ENCODE results near the gene PAFAH1B1.

PAFAH1B1 gene

DNA sequence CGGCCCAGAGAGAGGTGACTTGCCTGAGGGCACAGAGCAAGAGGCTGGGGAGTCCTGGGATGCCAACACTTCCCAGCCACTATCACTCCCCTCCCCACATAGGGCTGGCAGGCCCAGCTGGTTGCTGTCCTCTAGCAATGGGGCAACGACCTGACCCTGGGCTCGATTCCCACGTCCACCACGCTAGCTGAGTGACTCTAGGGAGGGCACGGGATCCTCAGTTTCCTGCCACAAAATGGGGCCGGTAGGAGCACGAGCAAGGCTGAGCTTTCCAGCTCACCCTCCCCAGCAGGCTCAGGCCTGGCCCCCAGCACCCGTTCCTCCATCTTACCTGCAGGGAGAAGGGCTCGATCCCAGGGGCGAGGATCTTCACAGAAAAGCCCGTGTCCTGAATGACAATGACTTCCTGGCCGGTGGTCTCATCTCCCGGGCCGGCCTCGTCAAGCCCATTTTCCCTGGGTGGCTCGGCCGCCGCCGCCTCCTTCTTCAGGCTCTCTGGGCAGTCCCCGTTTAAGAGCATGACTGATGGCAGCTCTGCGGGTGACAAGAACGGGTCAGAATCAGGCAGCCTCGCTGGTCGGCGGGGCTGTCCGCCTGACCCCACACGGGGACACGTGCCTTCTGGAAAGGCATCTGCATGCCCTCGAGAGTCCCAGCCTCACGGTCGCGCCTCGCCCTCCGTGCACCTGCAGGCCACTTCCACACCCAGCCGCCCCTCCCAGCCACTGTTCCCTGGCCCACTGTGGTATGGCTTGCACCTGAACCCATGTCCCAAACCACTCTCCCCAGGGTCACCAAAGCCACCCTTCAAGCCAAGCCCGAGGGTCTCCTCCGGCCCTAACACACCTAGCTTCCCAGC lies 110.8 kb downstream of the PAFAH1B1 start:
- DNase-seq: no peak

DNA sequence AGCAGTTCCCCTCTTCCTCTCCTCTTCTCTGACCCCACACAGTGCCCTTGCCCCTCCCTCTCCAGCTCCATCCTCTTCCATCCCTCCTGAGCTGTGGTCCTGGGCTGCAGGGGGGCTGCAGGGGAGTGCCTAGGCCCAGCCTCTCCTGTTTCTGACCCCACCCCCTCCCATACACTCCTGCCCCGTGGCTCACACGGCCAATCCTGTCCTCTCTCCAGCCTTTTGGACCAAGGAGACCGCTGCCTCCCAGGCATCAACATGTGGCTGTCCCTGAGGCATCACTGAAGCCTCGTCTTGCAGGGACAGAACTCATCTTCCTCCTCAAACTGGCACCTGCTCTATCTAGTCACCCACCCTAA lies 111.4 kb downstream of the PAFAH1B1 start:
- no peak for DNase-seq

DNA sequence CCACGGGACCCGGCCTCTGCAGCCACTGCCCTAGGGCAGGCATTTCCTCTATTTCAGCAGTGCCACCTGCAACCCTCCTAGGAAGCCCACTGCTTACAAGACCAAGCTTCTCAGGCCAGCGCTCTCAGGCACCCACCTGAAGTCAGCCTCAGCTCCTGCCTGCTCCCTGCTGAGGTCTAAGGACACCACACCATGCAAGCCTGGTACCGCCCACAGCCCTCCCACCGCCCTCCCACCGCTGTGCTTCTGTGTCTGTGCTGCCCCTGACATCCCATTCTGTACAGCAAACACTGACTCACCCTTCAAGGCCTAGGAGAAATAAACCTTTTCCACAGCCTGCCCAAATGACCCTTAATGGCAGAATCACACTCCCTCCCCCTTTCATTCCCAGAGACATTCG lies 111.8 kb downstream of the PAFAH1B1 start:
- DNase-seq: no peak

DNA sequence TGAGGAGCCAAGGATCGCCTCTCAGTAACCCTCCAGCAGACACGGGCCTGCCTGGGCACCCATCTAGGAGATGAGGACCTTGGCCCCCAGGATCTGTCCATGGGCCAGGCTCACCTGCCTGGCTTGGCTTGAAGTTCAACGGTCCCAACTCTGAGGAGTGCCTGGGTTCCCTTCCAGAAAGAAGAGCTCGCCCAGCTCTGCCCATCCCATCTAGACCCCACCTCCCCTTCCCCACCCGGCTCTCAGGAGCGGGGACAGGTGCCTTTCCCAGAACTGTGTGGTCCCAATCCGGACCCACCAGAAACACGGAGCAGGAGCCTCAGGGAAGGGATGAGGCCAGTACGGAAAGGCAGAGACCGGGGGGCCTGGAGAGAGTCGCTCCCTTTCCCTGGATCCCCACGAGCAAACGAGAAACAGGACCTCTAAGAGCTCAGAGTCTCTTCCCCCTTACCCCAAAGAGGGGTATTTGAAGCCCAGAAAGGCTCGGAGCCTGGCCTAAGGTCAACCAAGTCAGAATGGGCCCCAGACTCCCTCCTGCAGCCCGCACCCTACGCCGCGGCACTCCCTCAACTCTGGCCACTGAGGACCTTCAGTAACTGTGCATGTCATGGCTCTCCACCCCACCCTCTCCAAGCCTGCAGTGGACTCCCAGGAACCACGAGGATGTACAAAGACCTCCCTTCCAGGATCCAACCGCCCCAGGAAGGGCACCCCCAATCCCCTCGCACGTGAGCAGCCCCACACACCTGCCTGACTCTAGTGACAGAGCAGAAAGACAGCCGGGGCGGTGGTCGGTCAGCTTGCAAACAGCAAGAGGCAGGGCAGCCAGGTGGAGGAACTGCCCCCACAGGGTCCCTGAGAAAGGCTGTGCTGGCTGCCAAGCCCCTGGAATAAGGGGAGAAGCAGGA lies 112.7 kb downstream of the PAFAH1B1 start:
- DNase-seq: no peak

DNA sequence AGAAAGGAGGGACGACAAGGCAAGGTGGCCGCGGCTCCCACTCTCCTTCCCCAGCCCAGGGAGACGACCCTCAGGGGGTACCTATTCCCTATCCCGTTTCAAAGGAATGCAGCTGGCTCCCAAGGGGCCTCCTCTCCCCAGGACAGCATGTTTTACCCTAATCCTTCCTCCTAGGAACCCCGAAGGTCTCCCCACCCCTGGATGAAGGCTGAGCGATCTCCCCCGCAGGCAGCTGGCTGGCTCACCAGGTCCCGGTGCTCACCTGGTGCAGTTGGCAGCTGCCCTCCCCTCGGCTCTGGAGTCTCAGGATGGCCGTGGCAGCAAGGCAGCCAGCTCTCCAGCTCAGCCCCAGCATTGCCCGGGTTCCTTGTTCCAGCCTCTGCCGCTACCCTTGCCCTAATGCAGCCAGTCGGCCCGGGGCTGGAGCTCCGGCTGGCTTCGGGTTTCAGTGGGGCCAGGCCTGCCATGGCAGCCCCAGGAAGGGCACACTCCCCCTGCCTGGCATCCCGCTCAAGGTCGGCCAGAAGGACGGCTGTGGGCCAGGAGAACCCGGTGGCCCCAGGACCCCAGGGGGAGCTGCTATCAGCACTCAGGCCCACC lies 113.6 kb downstream of the PAFAH1B1 start:
- no peak for DNase-seq

DNA sequence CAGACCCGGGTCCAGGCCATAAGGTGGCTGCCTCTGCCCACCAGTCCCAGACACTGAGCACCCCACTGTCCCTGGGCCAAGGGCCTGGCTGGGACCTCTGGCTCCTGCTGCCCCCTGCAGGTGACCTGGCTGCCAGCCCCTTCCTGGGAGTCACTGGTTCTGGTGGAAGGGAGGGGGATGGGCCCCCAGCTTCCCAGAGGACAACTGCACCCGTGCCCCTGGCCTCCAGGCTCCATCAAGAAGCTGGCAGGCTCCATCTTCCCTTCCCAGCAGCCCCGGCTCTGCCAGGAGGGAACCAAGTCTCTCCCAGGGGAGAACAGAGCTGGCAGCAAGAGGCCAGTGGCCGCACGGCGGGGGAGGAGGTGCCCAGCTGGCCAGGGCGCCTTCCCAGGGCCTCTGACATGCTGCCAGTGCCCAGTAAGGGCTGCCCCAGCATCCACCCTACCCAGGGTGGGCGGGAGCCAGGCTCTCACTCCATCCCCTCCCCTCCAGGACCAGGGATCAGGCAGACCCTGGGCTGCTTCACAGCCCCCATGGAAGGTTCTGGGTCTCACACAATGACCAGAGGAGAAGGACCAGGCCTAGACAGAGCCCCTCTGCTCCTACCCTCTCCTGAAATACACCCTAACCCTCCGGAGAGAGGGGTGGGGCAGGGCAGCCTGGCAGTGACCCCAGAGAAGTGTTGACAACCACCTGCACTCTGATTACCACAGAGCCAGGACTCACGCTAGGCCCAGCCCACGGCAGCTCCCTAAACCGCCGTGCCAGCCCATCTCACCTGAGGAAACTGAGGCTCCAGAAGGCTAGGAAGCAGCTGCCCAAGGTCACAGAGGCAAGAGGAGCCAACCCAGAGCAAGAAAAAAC lies 114.5 kb downstream of the PAFAH1B1 start:
- no peak for DNase-seq

DNA sequence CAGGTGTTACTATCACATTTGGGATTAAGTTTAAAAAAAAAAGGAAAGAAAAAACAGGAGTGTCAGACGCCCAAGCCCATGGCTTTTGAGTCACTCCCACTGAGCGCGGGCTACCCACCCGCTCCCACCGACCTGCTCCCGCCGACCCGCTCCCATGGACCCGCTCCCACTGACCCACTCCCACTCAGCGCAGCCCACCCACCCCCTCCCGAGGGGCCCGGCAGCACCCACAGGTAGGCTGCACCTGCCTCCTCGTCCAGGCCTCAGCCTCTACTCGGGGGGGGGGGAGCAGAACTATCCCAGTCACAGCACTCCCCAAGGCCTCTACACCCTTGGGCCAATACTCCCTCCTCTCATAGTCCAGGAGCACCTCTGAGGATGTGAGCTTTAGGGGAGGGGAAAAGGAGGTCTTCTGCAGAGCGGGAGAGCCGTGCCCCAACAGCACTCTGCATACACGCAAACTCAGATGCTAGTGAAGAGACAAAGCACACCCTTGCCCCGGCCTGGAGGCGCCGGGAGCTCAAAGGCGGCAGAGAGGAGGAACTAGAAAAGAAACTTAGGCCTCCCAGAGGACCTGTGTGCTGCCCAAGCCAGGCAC lies 115.2 kb downstream of the PAFAH1B1 start:
- no peak for DNase-seq

DNA sequence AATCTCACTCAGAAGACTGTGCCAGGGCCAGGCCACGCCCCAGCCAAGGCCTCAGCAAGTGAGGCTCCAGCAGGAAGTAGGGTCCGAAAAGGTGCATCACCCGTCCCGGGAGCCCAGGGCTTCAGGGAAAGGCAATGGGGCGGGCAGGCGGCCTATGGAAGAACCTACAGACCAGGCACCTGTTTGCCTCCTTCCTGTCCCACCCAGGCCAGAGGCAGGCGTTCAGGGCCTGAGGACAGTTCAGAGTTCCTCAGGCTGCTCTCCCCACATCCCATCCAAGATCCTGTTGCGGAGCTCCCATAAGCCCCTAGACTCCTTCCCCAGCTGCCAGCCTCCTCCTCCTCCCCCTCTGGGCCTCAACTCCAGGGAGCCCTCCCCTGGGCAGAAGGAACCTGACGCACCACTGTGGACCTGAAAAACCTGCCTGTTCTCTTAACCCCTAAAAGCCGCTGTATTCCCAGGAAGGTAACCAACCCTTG lies 115.8 kb downstream of the PAFAH1B1 start:
- no peak for DNase-seq

DNA sequence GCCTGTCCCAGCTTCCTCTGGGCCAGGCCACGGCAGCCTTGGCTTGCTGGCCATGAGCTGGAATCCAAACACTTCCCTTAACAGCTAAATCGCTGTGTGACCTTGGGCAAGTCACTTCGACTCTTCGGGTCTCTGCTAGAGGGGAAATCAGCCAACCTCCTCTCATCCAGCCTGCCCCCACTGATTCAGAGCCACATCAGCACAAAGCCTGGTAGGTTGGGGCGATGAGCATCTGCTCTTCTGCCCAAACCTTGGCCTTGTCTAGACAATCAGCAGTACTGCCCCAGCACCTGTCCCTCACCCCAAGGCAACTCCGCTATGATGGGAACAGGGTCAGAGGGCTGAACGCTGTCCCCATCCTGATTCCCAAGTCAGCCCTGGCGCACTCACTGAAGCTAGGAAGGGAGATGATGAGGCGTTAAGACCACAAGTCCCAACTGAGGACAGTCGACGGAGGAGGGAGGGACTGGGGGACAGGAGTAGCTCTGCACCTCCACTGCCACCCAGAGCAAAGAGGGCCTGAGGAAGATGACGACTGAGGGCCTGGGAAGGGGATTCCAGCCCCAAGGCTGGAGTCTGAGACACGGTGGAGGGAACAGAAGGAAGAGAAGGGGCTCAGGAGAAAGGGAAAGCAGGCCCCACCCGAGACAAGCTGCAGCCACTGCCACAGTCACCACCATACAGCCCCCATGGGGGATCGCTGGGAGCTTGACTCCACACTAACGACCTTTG lies 116.8 kb downstream of the PAFAH1B1 start:
- DNase-seq: no peak

DNA sequence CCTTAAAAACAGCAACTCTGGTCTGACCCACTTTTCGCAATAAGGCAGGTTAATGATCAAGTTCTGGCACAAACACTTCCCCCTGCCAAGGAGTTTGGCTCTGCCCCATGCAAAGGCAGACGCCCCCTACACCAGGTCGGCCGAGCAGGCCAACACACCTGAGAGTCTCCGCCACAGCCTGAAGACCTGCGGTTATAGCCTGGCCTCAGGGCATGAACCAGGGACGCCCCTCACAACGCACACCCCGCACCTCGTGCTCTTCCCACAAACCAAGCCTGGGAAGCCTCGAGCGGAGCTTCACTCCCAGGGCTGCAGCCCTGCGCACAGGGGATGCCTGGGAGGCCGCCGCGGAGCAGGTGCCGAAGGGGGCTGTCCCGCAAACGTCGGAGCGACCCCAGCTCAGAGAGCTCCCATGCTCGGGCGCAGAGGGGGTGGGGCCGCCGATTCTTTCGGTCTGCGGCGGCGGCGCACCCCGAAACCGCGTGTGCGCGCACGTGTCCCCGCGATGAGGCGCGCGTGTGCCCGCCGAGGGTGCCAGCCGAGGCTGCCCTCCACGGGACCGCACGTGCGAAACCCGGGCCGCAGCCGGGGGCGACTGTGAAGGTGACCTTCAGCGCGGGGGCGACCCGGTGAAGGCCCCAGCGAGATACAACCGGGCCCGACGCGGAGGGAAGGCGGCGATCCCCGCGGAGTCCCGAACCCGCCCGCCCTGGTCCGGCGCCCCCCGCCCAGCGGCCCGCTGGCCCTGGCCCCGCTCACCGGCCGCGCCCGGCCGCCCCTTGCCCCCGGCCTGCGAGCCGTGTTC lies 117.6 kb downstream of the PAFAH1B1 start:
- no peak for DNase-seq

DNA sequence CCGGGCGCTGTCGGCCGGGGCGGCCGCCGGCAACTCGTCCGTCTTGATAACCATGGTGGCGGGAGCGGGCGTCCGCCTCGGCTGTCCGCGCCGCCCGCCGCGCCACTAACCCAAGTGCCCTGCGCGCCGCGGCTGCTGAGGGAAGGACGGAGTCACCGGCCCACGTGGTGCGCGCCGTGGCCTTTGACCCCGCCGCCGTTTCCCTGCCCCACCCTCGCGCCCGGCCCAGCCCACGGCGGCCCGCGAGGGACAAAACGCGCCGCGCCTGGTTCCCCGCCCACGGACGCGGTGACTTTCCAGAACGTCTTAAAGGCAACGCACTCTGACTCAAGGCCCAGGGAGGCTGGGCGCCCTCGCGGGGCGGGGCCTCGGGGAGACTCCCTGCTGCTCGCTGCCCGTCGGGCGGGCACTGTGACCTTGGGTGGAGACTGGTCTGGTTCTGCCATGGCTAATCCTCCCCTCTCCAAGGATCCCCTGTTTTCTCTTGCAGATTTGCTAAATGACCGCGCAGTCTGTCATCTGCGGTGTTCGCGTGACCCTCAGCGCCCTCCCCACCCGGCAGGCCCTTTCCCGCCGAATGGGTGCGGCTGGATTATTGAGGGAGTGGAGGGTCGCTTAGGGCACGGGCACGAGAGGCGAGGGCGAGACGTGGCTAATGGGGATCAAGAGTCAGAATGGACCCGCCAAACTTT lies 118.3 kb downstream of the PAFAH1B1 start, which contains the start of gene CLUH:
TSS of gene CLUH (minus strand) at position 157 of the 692 bp plus-strand sequence. CDS start at position 54, 103 bp downstream.
- DNase-seq: peak; percentile 67

DNA sequence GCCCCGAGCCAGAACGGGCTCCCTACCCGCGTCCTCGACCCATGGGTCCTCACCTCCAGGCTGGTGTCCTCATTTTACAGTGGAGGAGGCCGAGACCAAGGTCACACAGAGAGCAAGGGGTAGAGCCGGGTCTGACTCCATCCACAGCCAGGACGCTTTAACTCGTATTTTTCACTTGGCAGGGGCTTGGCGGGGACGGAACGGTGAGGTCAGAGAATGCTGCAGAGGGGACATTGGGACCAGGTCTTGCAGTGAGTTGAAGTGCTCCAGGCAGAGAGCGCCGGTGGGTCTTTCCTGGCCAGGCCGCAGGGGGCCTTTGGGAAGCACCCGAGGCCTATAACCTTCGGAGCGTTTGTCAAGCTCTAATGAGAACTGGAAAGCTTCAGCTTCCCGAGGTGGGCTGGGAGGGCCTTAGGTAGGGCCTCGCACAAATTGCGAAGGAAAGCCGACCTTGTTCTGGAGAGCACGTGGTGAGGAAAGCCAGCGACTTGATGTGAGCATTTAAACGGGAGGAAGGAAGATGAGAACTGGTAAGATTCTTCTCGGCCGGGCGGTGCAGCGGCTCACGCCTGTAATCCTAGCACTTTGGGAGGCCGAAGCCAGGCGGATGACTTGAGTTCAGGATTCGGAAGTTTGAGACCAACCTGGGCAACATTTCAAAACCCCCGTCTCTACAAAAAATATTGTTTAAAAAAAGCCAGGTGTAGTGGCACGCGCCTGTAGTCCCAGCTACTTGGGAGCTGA lies 119.0 kb downstream of the PAFAH1B1 start:
- no peak for DNase-seq

DNA sequence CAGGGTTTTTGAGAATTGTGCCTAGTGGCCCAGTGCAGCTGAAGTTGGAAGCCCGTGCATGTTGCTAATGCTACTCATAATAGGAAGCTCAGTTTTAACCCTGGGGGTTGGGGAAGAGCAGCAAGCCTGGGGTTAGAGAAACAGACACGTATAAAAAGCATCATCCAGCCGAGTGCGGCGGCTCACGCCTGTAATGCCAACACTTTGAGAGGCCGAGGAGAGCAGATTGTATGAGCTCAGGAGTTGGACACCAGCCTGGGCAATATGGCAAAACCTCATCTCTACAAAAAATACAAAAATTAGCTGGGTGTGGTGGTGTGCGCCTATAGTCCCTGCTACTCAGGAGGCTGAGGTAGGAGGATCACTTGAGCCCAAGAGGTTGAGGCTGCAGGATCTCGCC lies 120.4 kb downstream of the PAFAH1B1 start:
- no peak for DNase-seq

DNA sequence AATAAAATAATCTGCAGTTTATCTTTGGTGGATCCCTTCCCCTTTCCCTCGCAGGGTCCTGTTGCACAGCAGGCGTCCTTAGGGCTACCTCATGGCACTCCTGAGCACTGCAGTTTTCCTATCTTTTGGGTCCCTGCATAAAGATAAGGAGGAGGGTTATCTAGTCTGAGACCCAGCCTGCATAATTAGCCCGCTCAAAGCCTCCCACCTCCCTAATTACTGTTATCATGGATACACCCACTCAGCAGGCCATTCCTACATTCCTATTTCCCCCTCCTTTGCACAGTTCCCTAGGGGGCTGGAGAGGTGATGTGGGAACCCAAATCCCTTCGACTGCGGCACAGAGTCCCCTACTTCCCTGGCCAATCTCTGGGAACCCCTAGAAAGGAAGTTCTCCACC lies 123.2 kb downstream of the PAFAH1B1 start:
- DNase-seq: no peak

DNA sequence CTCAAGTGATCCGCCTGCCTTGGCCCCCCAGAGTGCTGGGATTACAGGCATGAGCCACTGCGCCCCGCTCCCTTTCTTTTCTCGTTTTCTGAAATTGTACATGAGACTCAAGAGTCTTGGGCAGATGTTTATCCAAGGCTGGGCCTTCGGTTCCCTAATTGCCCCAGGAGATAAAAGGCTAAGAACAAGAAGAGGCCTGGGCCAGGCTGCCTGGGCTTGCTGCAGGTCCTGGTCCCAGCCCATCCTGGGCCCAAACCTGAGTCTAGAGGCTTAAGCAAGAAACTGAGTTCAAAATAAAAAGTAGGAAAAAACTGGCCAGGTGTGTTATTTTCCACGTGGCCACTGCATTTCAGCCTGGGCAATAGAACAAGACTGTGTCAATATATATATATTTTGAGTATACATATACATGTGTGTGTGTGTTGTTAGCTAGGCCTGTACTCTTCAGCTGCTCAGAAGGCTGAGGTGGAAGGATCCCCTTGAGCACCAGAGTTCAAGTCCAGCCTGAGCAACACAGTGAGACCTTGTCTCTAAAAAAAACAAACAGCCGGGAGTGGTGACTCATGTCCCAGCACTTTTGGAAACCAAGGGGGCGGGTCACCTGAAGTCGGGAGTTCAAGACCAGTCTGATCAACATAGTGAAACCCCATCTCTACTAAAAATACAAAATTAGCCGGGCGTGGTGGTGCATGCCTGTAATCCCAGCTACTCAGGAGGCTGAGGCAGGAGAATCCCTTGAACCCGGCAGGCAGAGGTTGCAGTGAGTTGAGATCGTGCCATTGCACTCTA lies 124.9 kb downstream of the PAFAH1B1 start:
- no peak for DNase-seq

DNA sequence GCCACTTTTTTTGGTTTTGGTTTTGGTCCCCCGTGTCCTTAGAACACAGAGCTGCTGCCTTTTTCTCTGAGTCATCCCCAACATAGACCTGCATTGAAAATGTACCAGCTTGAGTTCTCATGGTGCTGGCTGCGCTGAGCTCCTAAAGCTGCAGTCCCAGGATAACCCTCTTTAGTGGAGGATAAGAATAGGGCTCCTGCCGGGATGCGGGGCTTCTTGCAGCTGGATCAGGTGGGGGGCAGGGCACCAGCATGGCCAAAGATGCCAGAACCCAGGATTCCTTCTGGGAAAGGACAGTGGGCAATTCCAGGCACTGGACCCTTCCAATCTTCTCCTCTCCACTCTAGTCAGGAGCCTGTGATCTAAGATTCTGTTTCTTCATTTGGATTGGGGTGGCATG lies 126.4 kb downstream of the PAFAH1B1 start:
- no peak for DNase-seq

DNA sequence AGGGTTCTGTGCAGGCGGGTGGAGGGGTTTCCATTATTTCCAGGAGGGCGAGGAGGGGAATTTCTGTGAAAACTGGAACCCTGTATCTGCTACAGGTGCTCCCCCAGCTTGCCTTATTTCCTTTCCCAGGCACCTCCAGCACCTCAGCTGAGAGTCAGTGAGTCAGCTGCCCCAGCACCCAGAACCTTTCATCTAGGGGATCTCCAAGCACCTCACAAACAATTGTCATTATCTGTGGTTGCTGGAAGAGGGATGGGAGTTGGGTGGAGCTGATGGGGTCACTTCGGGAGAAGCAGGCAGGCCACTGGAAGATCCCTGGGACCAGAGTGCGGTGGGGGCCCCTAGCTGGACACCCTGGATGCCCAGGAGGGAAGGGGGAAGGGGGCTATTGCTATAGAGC lies 128.1 kb downstream of the PAFAH1B1 start:
- DNase-seq: no peak

DNA sequence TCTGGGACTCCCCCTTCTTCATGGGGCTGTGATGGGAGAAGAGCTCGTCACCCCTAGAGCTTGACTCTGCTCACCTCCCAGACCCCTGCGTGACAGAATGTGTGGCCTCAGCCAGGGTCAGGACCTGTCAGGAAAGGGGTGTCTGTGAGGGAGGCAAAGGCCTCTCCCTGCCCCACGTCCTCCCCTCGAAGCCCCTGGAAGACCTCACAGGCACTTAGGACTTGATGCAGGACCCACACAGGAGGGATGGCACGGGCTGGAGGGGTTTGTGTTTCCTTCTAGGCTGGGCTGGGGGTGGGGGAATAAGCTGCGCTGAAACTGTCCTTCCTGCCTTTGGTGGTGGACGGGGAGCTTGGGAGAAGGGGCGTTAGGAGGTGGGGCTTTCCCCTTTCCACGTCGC lies 129.2 kb downstream of the PAFAH1B1 start:
- DNase-seq: no peak
